ENCODE measurements around the gene ENAH. TPM values are rescaled to one million over a fixed set of nuclear protein-coding genes. Genes with fewer than 3 reads are reported as not detected.
A peak's percentile ranks its signal among the peaks of the same experiment; 100 is the strongest.

Gene ENAH
- total and polyA plus RNA-seq, 9 of the 15 experiments (the other 6 are each of a cell fraction or from before 2014, with no cell fraction given), result 0.03 to 1.2 (median 0.15) TPM

DNA sequence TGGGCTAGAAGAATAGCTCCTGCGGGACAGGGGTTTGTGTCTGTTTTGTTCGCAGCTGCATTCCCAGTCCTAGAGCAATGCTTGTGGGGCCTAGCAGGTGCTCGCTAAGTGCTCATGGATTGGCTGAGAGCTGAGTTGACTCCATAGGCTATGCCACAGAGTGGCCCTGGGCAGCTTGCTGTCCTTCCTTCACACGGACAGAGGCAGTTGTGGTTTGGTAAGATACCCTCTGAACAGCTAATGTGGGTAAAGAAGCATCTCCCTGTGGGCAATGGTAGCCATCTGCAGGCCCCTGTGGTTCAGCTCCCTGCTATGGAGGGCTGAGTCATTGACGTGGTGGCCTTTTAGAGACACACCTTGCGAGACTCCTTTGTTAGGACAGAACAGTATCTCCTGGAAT is 201.6 kb downstream of the ENAH start (continued):
- TF ChIP-seq, protein P1, sequence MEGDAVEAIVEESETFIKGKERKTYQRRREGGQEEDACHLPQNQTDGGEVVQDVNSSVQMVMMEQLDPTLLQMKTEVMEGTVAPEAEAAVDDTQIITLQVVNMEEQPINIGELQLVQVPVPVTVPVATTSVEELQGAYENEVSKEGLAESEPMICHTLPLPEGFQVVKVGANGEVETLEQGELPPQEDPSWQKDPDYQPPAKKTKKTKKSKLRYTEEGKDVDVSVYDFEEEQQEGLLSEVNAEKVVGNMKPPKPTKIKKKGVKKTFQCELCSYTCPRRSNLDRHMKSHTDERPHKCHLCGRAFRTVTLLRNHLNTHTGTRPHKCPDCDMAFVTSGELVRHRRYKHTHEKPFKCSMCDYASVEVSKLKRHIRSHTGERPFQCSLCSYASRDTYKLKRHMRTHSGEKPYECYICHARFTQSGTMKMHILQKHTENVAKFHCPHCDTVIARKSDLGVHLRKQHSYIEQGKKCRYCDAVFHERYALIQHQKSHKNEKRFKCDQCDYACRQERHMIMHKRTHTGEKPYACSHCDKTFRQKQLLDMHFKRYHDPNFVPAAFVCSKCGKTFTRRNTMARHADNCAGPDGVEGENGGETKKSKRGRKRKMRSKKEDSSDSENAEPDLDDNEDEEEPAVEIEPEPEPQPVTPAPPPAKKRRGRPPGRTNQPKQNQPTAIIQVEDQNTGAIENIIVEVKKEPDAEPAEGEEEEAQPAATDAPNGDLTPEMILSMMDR (IDR thresholded peaks at IDR 0.05 in 2 of 3, conservative IDR thresholded peaks at IDR 0.05 in 1 of 3; ENCODE audit: insufficient read depth in 2 of 3, low read depth in 1 of 3, low read length in 3 of 3), result no peak
- no peak for TF ChIP-seq ZNF431 (CRISPR knock-in tag; IDR thresholded peaks at IDR 0.05)

DNA sequence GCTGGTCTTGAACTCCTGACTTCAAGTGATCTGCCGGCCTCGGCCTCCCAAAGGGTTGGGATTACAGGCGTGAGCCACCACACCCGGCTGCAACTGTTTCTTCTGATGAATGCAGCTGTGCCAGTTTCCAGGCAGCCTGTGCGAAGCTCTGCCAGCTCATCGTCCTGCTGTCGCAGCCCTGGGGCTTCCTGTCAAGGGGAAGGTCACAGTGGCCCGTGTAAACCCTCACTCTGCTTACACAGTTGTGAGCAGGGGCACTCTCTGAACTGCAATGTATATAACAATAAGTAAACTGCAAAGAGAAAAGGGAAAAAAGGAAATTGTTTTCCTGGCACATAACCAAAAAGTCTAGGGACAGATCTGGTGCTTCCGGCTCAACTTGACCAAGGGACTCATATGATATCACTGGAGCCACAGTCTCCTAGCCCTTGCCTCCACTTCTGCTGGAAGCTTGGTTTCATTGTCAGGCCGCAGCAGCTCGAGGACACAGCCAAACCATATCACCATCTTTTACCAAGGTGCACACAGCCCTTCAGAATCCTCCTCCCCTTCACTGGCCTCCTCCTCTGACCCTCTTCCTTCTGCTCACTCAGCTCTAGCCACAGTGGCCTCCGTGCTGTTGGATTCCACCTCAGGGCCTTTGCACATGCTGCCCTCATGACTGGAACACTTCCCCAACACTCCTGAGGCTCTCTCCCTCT is 202.3 kb downstream of the ENAH start:
- no peak for FAIRE-seq
- no TSS peak for BruUV-seq (replicated peaks)
- DNase-seq (ENCODE audit: extremely low read depth in 1 of 4, low spot score in 3 of 4), result no peak
- POLR2A ChIA-PET, result interaction anchor here (1.0 to 1.4 kb wide), 2 partner anchors 10 to 24 kb away, joined by 3 read pairs; no protein-coding TSS in a partner anchor
- Histone ChIP-seq H3K79me2 (ENCODE audit: control insufficient read depth, insufficient read depth, low read length) (no peaks in the 10 kb centered on the region), H3K4me3 (no peak overlapping the region), H3K9ac (ENCODE audit: insufficient read depth in 1 of 2, low read depth in 2 of 2, low read length in 2 of 2) (peak overlapping the region in 1 of 2 experiments; percentile 52; a peak in 1 of 4 replicates), H3K36me3 (ENCODE audit: control insufficient read depth, insufficient read depth, low read length) (no peaks in the 10 kb centered on the region), H3K27ac (ENCODE audit: extremely low read depth, low read depth, low read length) (no peak overlapping the region), H3K4me2 (ENCODE audit: insufficient read depth, low read length) (no peak overlapping the region), H3K9me3 (replicated peaks; ENCODE audit: control insufficient read depth, insufficient read depth, low read depth, low read length) (no peaks in the 10 kb centered on the region), H2AFZ (ENCODE audit: low read depth, low read length) (no peak overlapping the region), H3K9me1 (ENCODE audit: control insufficient read depth, insufficient read depth, low read length) (no peaks in the 10 kb centered on the region), H3K27me3 (ENCODE audit: control insufficient read depth in 2 of 2, insufficient read depth in 2 of 2, low read length in 2 of 2) (no peaks in the 10 kb centered on the region), H4K20me1 (replicated peaks; ENCODE audit: control insufficient read depth, insufficient read depth, low read length) (no peaks in the 10 kb centered on the region), H3K4me1 (replicated peaks in 1 of 2; ENCODE audit: control insufficient read depth in 2 of 2, insufficient read depth in 2 of 2, low read length in 2 of 2) (peaks cover 10 to 13% of the 10 kb centered on the region in 2 experiments)
- WGBS (ENCODE audit: insufficient coverage, low coverage, missing lambda C conversion rate), result 69% methylated on average over 12 of the region's 12 CpGs
- intact Hi-C loops (cut with micrococcal nuclease), result no loop called here
- CTCF ChIA-PET (ENCODE audit: low intra/inter-chr PET ratio), result no interaction called here
- no peak for ATAC-seq
- in situ Hi-C loops (cut with MboI), result no loop called here
- TF ChIP-seq SMARCA5 (IDR thresholded peaks at IDR 0.05) (peak; percentile 84), BHLHE40 (IDR thresholded peaks at IDR 0.05; ENCODE audit: low read length) (no peak), NFIC (IDR thresholded peaks at IDR 0.05) (peak; percentile 40; the same call in 1 of the 2 replicates), ZNF717 (CRISPR knock-in tag; IDR thresholded peaks at IDR 0.05) (no peak), RCOR1 (IDR thresholded peaks at IDR 0.05; ENCODE audit: borderline replicate concordance in 1 of 2, low read depth in 2 of 2, low read length in 2 of 2) (peak in 1 of 2 experiments; percentile 41; a peak in 1 of 4 replicates), PTBP1 (IDR thresholded peaks at IDR 0.05; ENCODE audit: low read depth, low read length) (0 out of 2 replicates have a peak, but pooled peaks have one; percentile 38)
- TF ChIP-seq, protein P2, sequence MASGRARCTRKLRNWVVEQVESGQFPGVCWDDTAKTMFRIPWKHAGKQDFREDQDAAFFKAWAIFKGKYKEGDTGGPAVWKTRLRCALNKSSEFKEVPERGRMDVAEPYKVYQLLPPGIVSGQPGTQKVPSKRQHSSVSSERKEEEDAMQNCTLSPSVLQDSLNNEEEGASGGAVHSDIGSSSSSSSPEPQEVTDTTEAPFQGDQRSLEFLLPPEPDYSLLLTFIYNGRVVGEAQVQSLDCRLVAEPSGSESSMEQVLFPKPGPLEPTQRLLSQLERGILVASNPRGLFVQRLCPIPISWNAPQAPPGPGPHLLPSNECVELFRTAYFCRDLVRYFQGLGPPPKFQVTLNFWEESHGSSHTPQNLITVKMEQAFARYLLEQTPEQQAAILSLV (tag; IDR thresholded peaks at IDR 0.05), result no peak
- TF ChIP-seq, protein P3, sequence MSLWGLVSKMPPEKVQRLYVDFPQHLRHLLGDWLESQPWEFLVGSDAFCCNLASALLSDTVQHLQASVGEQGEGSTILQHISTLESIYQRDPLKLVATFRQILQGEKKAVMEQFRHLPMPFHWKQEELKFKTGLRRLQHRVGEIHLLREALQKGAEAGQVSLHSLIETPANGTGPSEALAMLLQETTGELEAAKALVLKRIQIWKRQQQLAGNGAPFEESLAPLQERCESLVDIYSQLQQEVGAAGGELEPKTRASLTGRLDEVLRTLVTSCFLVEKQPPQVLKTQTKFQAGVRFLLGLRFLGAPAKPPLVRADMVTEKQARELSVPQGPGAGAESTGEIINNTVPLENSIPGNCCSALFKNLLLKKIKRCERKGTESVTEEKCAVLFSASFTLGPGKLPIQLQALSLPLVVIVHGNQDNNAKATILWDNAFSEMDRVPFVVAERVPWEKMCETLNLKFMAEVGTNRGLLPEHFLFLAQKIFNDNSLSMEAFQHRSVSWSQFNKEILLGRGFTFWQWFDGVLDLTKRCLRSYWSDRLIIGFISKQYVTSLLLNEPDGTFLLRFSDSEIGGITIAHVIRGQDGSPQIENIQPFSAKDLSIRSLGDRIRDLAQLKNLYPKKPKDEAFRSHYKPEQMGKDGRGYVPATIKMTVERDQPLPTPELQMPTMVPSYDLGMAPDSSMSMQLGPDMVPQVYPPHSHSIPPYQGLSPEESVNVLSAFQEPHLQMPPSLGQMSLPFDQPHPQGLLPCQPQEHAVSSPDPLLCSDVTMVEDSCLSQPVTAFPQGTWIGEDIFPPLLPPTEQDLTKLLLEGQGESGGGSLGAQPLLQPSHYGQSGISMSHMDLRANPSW (CRISPR knock-in tag; IDR thresholded peaks at IDR 0.05), result no peak
- TF ChIP-seq, protein P4, sequence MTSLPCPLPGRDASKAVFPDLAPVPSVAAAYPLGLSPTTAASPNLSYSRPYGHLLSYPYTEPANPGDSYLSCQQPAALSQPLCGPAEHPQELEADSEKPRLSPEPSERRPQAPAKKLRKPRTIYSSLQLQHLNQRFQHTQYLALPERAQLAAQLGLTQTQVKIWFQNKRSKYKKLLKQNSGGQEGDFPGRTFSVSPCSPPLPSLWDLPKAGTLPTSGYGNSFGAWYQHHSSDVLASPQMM (CRISPR knock-in tag; IDR thresholded peaks at IDR 0.05), result no peak
- TF ChIP-seq, protein P5, sequence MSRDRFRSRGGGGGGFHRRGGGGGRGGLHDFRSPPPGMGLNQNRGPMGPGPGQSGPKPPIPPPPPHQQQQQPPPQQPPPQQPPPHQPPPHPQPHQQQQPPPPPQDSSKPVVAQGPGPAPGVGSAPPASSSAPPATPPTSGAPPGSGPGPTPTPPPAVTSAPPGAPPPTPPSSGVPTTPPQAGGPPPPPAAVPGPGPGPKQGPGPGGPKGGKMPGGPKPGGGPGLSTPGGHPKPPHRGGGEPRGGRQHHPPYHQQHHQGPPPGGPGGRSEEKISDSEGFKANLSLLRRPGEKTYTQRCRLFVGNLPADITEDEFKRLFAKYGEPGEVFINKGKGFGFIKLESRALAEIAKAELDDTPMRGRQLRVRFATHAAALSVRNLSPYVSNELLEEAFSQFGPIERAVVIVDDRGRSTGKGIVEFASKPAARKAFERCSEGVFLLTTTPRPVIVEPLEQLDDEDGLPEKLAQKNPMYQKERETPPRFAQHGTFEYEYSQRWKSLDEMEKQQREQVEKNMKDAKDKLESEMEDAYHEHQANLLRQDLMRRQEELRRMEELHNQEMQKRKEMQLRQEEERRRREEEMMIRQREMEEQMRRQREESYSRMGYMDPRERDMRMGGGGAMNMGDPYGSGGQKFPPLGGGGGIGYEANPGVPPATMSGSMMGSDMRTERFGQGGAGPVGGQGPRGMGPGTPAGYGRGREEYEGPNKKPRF (IDR thresholded peaks at IDR 0.05; ENCODE audit: low read depth, low read length), result no peak
